HG03575 (cell line): ENCODE data around the gene BACH2.

Source experiments
- ATAC-seq: cut with Tn5 transposase; IDR thresholded peaks from one replicate; pipeline ENCODE4 v1.9.1; 2021; ENCODE audit not compliant: unreplicated experiment, insufficient number of reproducible peaks, low FRiP score; ENCODE audit errors: extremely low read depth

Gene BACH2

GRCh38 chr6:89886378-89887120 is 410.1 kb downstream of the BACH2 start:
- ATAC-seq, result no peak
